Measurements from ENCODE around the gene ZNF101.

GRCh38 chr19:19732579-19733501 is 64.2 kb downstream of the ZNF101 start, which contains the start of gene ZNF14:
- TF ChIP-seq CTCF (IDR thresholded peaks at IDR 0.05) = peak in 2 of 5 experiments; percentile 9 to 18
- peak; percentile 78 to 92 for TF ChIP-seq POLR2A (IDR thresholded peaks at IDR 0.05)

All from tibial nerve (tissue), 3 donors.